CD4-positive, alpha-beta memory T cell (primary cell): Measurements from ENCODE around the gene AGBL1. TPM values are rescaled to one million over a fixed set of nuclear protein-coding genes. Genes with fewer than 3 reads are reported as not detected.

ENCODE experiments used
- CTCF ChIA-PET: fragments of 350-600 bp; sonication (Branson Sonifier 250); formaldehyde crosslinking; loops from one replicate; lab custom pipeline; 2021; ENCODE audit warnings: inconsistent platforms; ENCODE audit not compliant: partially characterized antibody; lab: Charles Lee
- POLR2A ChIA-PET: fragments of 350-600 bp; sonication (Branson Sonifier 250); formaldehyde crosslinking; loops from one replicate; lab custom pipeline; 2021; ENCODE audit not compliant: partially characterized antibody; lab: Charles Lee
- DNase-seq, 5 donors: peaks; one replicate each; pipeline versions ENCODE4 v3.0.0 to v3.0.0-alpha.2; 2020 to 2022; ENCODE audit warnings: mixed read lengths in 1 of 5
- H3K27ac ChIP-seq: one replicate; pipeline ENCODE4 v1.7.0; 2013; ENCODE audit warnings: low read depth, low read length
- H3K27me3 ChIP-seq: 2 replicates; pipeline ENCODE4 v1.7.0; 2013; ENCODE audit warnings: mild to moderate bottlenecking, low read length, moderate library complexity; ENCODE audit not compliant: insufficient read depth
- H3K36me3 ChIP-seq: 2 replicates; pipeline ENCODE4 v1.7.0; 2013; ENCODE audit warnings: mild to moderate bottlenecking, low read length, moderate library complexity; ENCODE audit not compliant: insufficient read depth
- H3K4me1 ChIP-seq: 2 replicates; pipeline ENCODE4 v1.7.0; 2013; ENCODE audit warnings: mild to moderate bottlenecking, low read length, moderate library complexity; ENCODE audit not compliant: insufficient read depth
- H3K4me3 ChIP-seq, 2 donors: one replicate each; pipeline ENCODE4 v1.7.0; 2013; ENCODE audit warnings: low read length in 2 of 2, mild to moderate bottlenecking in 1 of 2
- H3K9me3 ChIP-seq, 2 donors: one replicate each; pipeline ENCODE4 v1.7.0; 2013; ENCODE audit warnings: low read length in 2 of 2, control low read depth in 1 of 2; ENCODE audit not compliant: control insufficient read depth in 1 of 2
- H3K27ac Mint-ChIP-seq, 7 donors: one replicate each; pipeline ENCODE4 v1.8.0; 2020 to 2021; ENCODE audit warnings: mixed read lengths in 7 of 7, mild to moderate bottlenecking in 6 of 7, inconsistent platforms in 3 of 7, moderate library complexity in 3 of 7
- H3K27me3 Mint-ChIP-seq, 2 donors: one replicate each; pipeline ENCODE4 v1.8.0; 2020 to 2021; ENCODE audit warnings: mixed read lengths in 2 of 2
- H3K36me3 Mint-ChIP-seq, 2 donors: one replicate each; pipeline ENCODE4 v1.8.0; 2020 to 2021; ENCODE audit warnings: mixed read lengths in 2 of 2, inconsistent platforms in 1 of 2, mild to moderate bottlenecking in 1 of 2
- H3K4me1 Mint-ChIP-seq, 4 donors: one replicate each; pipeline ENCODE4 v1.8.0; 2020 to 2021; ENCODE audit warnings: mixed read lengths in 4 of 4, mild to moderate bottlenecking in 1 of 4
- H3K4me3 Mint-ChIP-seq, 8 donors: one replicate each; pipeline ENCODE4 v1.8.0; 2020 to 2021; ENCODE audit warnings: mixed read lengths in 8 of 8, mild to moderate bottlenecking in 7 of 8, moderate library complexity in 6 of 8, inconsistent platforms in 3 of 8
- H3K9me3 Mint-ChIP-seq, 8 donors: one replicate each; pipeline ENCODE4 v1.8.0; 2020 to 2021; ENCODE audit warnings: mixed read lengths in 8 of 8, mild to moderate bottlenecking in 5 of 8, inconsistent platforms in 3 of 8, moderate library complexity in 1 of 8
- intact Hi-C: fragments of 100-400 bp; cut with micrococcal nuclease; formaldehyde crosslinking; loops from one replicate; pipeline ENCODE4 v1.15.1; 2023
- polyA plus RNA-seq, 2 donors: library from polyadenylated mRNA; unstranded; fragments of 300-500 nt; fragmentation: Illumina TruSeq; gene quantifications; one replicate each; pipeline ENCODE4 v1.2.3, GENCODE V29; 2021
- total RNA-seq, 2 experiments: library from RNA; stranded (reverse); gene quantifications; one replicate each; pipeline ENCODE4 v1.2.3, GENCODE V29; 2021

AGBL1 gene
- total RNA-seq (not detected), polyA plus RNA-seq (not detected)

DNA sequence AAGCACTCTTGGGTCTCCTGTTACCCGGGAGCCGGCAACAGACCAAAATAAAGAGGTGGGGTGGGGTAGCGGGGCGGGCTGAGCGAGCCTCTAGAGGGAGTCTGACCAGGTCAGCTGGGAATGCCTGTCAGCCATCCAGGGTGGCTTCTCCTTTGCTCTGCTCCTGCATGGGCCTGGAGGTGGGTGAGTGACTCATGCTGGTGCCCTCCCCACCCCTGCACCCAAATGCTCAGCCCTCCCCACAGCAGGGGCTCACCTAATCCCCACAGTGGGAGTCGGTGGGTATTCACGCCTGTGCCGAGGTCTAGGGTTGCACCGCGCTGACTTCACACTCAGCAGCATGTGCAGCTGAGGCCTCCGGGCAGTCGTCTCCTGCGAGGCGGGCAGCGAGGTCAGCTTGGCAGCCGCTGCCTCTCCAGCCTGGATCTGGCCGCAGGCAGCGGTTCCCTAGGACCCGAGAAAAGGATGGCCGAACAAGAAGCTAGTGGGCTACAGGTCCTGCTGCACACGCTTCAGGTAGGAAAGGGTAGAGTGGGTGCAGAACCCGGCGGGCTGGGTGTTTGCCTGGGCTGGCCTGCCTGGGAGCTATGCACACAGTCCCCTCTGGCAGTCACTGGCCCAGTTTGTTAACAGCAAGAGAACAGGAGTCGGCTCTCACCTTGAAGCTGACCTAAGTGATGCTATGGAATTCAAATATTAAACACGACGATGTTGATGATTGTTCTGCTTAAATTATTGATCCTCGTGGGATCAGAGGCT is at the start of gene AGBL1:
TSS of gene AGBL1 (plus strand) at position 364 of the 759 bp plus-strand sequence.
- Histone ChIP-seq H3K4me3 (no peak within 1 kb of the TSS), H3K27me3 (no peaks in the 10 kb centered on the region), H3K9me3 (no peaks in the 10 kb centered on the region), H3K4me1 (peaks cover 13% of the 10 kb centered on the region), H3K36me3 (no peaks in the 10 kb centered on the region), H3K27ac (no peak within 1 kb of the TSS)
- Mint-ChIP-seq H3K9me3 (no peaks in the 10 kb centered on the region), H3K4me3 (no peak within 1 kb of the TSS), H3K27me3 (peaks cover 0 to 6% of the 10 kb centered on the region in 2 donors), H3K36me3 (no peaks in the 10 kb centered on the region), H3K4me1 (peaks cover 0 to 21% (median 16%) of the 10 kb centered on the region in 4 donors), H3K27ac (no peak within 1 kb of the TSS)
- DNase-seq, result no peak
- intact Hi-C loops, result no loop called here
- CTCF ChIA-PET, result no interaction called here
- POLR2A ChIA-PET, result no interaction called here

DNA sequence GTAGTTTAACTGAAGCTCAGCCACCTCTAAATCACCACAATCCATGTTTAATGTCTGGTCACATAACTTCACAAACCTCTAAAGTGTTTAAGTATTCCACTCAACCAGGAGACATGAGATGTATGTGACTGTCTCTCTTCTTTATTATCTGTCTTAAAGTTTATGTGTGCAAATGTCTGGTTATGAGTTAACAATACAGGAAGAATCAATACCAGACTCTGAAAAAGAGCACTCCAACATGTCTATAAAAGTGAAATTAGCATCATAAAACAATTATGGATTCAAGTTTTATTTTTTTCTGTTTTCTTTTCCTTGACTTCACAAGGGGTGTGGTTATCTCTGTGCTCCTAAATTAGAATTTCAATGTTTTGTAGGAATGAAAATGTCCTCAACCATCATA is 44.8 kb upstream of the AGBL1 start:
- intact Hi-C loops, result no loop called here
- POLR2A ChIA-PET, result no interaction called here
- no peaks in the 10 kb centered on the region for H3K9me3 Mint-ChIP-seq

DNA sequence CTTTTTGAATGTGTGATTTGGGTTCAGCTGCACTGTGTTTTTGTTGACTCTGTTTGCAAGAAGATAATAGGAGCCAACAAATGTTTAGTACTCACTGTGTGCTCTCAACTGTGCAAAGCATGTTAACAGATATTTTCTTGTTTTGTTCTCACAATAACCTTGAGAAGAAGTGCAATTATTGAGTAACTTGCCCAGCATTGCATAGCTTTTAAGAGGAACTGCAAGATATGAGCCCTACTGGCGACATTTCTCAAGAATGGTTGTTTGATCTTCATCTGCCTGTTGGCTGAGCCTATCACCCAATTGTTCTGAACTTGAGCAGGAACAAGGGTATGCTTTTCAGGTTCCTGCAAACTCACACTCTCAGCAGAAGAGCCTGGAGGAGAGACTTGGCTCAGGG is 43.4 kb upstream of the AGBL1 start:
- no peak overlapping the region for H3K4me3 ChIP-seq
- ChIA-PET CTCF (no interaction called here), POLR2A (no interaction called here)
- H3K4me1 Mint-ChIP-seq, result no peaks in the 10 kb centered on the region
- H3K27me3 Mint-ChIP-seq, result peaks cover 3 to 6% of the 10 kb centered on the region in 2 donors
- H3K4me1 ChIP-seq, result no peaks in the 10 kb centered on the region
- no peaks in the 10 kb centered on the region for H3K36me3 ChIP-seq
- no peak overlapping the region for H3K4me3 Mint-ChIP-seq
- H3K27me3 ChIP-seq, result no peaks in the 10 kb centered on the region
- H3K27ac Mint-ChIP-seq, result no peak overlapping the region
- H3K9me3 Mint-ChIP-seq, result no peaks in the 10 kb centered on the region
- no peak for DNase-seq
- no peak overlapping the region for H3K27ac ChIP-seq
- intact Hi-C loops, result no loop called here
- no peaks in the 10 kb centered on the region for H3K9me3 ChIP-seq
- no peaks in the 10 kb centered on the region for H3K36me3 Mint-ChIP-seq

More for the DNA sequence above, 44.8 kb upstream of the AGBL1 start:
- CTCF ChIA-PET, result no interaction called here
- H3K27ac ChIP-seq, result no peak overlapping the region
- Mint-ChIP-seq H3K4me1 (no peaks in the 10 kb centered on the region), H3K36me3 (no peaks in the 10 kb centered on the region), H3K4me3 (no peak overlapping the region), H3K27ac (no peak overlapping the region), H3K27me3 (peaks cover 3 to 6% of the 10 kb centered on the region in 2 donors)
- H3K9me3 ChIP-seq, result no peaks in the 10 kb centered on the region
- H3K4me3 ChIP-seq, result no peak overlapping the region
- H3K4me1 ChIP-seq, result no peaks in the 10 kb centered on the region
- H3K36me3 ChIP-seq, result no peaks in the 10 kb centered on the region
- no peak for DNase-seq
- no peaks in the 10 kb centered on the region for H3K27me3 ChIP-seq

DNA sequence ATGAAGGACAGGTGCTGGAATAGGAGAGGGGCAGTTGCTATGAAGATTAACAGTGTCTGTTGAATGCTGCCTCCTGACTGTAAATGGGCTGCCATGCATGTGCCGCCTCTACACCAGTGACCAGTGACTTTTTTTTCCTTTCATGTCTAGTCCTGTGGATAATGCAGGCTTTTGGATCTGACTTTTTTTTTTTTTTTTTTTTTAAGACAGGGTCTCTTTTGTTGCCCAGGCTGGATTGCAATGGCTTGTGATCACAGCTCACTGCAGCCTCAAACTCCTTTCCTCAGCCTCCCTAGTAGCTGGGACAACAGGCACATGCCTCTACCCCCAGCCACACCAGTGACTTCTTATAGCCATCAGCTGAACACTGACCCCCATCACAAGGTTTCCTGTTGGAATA is 41.2 kb upstream of the AGBL1 start:
- Histone ChIP-seq H3K4me1 (no peaks in the 10 kb centered on the region), H3K27me3 (no peaks in the 10 kb centered on the region), H3K9me3 (no peaks in the 10 kb centered on the region), H3K4me3 (no peak overlapping the region), H3K36me3 (no peaks in the 10 kb centered on the region), H3K27ac (no peak overlapping the region)
- Mint-ChIP-seq H3K36me3 (no peaks in the 10 kb centered on the region), H3K27ac (no peak overlapping the region), H3K9me3 (no peaks in the 10 kb centered on the region), H3K27me3 (peaks cover 8 to 14% of the 10 kb centered on the region in 2 donors), H3K4me1 (no peaks in the 10 kb centered on the region), H3K4me3 (no peak overlapping the region)
- intact Hi-C loops, result no loop called here
- CTCF ChIA-PET, result no interaction called here
- DNase-seq, result no peak
- POLR2A ChIA-PET, result no interaction called here

DNA sequence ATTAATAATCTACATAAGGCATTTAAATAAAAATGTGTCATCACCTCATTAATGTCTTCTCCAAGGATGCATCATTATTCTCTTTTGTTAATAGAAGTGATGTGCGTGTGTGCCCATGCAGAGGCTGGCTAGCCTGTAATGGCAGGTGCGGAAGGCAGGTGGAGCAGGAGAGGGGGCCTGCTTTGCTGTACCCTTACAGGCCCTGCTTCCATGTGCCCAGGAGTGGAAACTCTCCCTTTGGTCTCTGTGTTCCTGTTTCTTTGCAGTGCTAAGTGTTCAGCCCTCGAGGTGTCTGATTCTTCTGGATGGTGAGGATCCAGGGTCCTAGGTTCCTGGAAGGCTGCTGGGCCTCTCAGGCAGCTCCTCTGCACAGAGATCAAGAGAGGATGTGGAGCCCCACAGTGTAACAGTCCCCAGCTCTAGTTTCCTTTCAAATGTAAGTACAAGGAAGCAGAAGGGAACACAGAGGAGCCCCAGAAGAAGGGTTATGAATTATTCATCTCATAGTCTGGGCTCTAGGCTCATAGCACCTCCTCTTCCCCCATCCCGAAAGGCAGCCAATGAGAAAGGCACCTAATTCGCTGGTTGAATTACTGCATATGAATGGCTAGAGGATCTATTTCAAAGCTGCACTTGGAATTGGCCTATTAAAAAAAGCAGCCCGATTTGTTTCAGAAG is 39.2 kb upstream of the AGBL1 start:
- ChIA-PET CTCF (no interaction called here), POLR2A (no interaction called here)
- Mint-ChIP-seq H3K9me3 (no peaks in the 10 kb centered on the region), H3K4me3 (no peak overlapping the region), H3K4me1 (no peaks in the 10 kb centered on the region), H3K27me3 (peaks cover 12 to 14% of the 10 kb centered on the region in 2 donors), H3K36me3 (no peaks in the 10 kb centered on the region), H3K27ac (no peak overlapping the region)
- no peaks in the 10 kb centered on the region for H3K27me3 ChIP-seq
- no peaks in the 10 kb centered on the region for H3K36me3 ChIP-seq
- H3K4me3 ChIP-seq, result no peak overlapping the region
- no peaks in the 10 kb centered on the region for H3K9me3 ChIP-seq
- no peaks in the 10 kb centered on the region for H3K4me1 ChIP-seq
- intact Hi-C loops, result no loop called here
- no peak for DNase-seq
- H3K27ac ChIP-seq, result no peak overlapping the region

DNA sequence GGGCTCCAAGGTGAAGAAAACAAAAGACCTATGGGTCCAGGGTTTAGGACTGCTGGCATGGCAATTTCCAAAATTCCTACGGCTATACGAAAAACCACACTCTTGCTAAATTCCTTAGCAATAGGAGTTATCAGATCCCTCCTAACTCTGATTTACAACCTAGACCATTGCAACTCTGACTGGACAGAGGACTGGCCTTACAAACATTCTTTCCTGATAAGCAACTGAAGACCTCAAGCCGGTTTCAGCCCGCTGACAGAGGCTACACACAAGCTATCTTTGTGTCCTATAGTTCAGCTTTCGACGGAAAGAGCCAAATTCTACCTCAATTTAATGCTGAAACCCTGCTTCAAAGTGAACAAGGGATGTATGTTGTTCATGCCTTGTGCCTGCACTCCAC is 38.3 kb upstream of the AGBL1 start:
- Histone ChIP-seq H3K27me3 (no peaks in the 10 kb centered on the region), H3K4me3 (no peak overlapping the region), H3K4me1 (no peaks in the 10 kb centered on the region), H3K9me3 (no peaks in the 10 kb centered on the region), H3K27ac (no peak overlapping the region), H3K36me3 (no peaks in the 10 kb centered on the region)
- Mint-ChIP-seq H3K27ac (no peak overlapping the region), H3K4me3 (no peak overlapping the region), H3K36me3 (no peaks in the 10 kb centered on the region), H3K4me1 (no peaks in the 10 kb centered on the region), H3K9me3 (no peaks in the 10 kb centered on the region), H3K27me3 (peaks cover 14% of the 10 kb centered on the region in 2 donors)
- intact Hi-C loops, result no loop called here
- CTCF ChIA-PET, result no interaction called here
- POLR2A ChIA-PET, result no interaction called here
- no peak for DNase-seq

DNA sequence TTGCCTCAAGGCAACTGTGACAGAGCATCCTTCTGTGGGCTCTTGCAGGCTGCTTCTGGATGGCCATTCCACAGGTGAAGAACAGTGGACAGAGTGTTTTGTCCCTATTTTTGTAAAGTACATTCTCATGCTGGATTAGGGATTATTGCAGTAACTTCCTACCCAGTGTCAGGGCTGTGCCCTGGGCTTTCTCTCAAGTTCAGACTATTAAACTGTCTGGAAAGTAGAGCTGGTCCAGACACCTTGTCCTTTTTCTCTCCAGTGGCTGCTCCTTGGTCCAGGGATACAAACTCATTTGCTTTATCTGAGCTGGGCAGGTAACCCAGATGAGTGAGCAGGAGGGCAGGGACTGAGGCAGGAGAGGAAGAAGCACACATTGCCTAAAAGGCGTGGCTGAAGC is 37.4 kb upstream of the AGBL1 start:
- no peaks in the 10 kb centered on the region for H3K9me3 ChIP-seq
- DNase-seq, result no peak
- H3K4me3 Mint-ChIP-seq, result no peak overlapping the region
- no peak overlapping the region for H3K4me3 ChIP-seq
- intact Hi-C loops, result no loop called here
- no peaks in the 10 kb centered on the region for H3K36me3 ChIP-seq
- no peaks in the 10 kb centered on the region for H3K4me1 ChIP-seq
- no peaks in the 10 kb centered on the region for H3K36me3 Mint-ChIP-seq
- H3K27ac ChIP-seq, result no peak overlapping the region
- H3K27me3 Mint-ChIP-seq, result peaks cover 14% of the 10 kb centered on the region in 2 donors
- H3K9me3 Mint-ChIP-seq, result no peaks in the 10 kb centered on the region
- no peaks in the 10 kb centered on the region for H3K27me3 ChIP-seq
- CTCF ChIA-PET, result no interaction called here
- no peaks in the 10 kb centered on the region for H3K4me1 Mint-ChIP-seq
- no peak overlapping the region for H3K27ac Mint-ChIP-seq
- POLR2A ChIA-PET, result no interaction called here
